GM06990 (cell line): ENCODE results near the gene HK3.

Experiments used
- DNase-seq: peaks from one replicate; pipeline ENCODE4 v3.0.0-alpha.2; 2011; ENCODE audit not compliant: insufficient read length; ENCODE audit errors: extremely low read depth
- H3K27me3 ChIP-seq: replicated peaks from 2 replicates; pipeline ENCODE4 v1.6.0; 2011; ENCODE audit warnings: low read length; ENCODE audit not compliant: control insufficient read depth, insufficient read depth
- H3K36me3 ChIP-seq: 2 replicates; pipeline ENCODE4 v1.5.1; 2011; ENCODE audit warnings: low read length; ENCODE audit not compliant: control insufficient read depth, insufficient read depth
- H3K4me3 ChIP-seq: replicated peaks from 2 replicates; pipeline ENCODE4 v1.5.1; 2011; ENCODE audit warnings: low read depth, mild to moderate bottlenecking, control low read depth, low read length
- CTCF ChIP-seq: IDR thresholded peaks from 2 replicates; pipeline ENCODE4 v1.5.1; 2011; ENCODE audit warnings: low read length, control low read depth, mild to moderate bottlenecking, inconsistent platforms; ENCODE audit not compliant: insufficient read depth, poor library complexity, severe bottlenecking

Gene HK3

GRCh38 chr5:176846335-176847140, 52.6 kb downstream of the HK3 start:
- no peak overlapping the region for H3K4me3 ChIP-seq
- DNase-seq = no peak
- no peak for TF ChIP-seq CTCF
- H3K27me3 ChIP-seq = peaks cover 2% of the 10 kb centered on the region; the same call in 1 of the 2 replicates
- H3K36me3 ChIP-seq = no peaks in the 10 kb centered on the region

DNA sequence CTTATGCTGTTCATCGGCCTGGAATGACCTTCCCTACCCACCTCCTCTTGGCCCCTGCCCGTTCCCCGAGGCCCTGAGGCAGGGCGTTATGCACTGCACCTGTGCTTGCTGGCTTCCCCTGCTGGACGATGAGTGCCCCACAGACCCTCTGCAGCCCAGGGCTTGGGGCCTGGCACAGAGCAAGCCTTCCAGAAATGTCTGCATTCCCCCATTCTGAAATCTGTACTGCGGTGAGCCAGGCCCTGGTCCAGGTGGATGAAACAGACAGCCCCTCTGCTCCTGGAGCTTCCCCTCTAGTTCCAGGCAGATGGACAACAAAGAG, 53.8 kb downstream of the HK3 start:
- no peak for TF ChIP-seq CTCF
- H3K36me3 ChIP-seq = no peaks in the 10 kb centered on the region
- H3K4me3 ChIP-seq = no peak overlapping the region
- DNase-seq = no peak
- H3K27me3 ChIP-seq = peaks cover 4% of the 10 kb centered on the region

- Histone ChIP-seq H3K27me3 (peaks cover 4% of the 10 kb centered on the region), H3K36me3 (no peaks in the 10 kb centered on the region), H3K4me3 (no peak overlapping the region)
- no peak for DNase-seq
- TF ChIP-seq CTCF = no peak
These were observed 54.3 kb downstream of the HK3 start for GRCh38 chr5:176844706-176845391.

GRCh38 chr5:176844281-176844680, 54.9 kb downstream of the HK3 start:
- H3K27me3 ChIP-seq = peaks cover 4% of the 10 kb centered on the region
- no peak for DNase-seq
- no peak for TF ChIP-seq CTCF
- H3K36me3 ChIP-seq = no peaks in the 10 kb centered on the region
- no peak overlapping the region for H3K4me3 ChIP-seq

DNA sequence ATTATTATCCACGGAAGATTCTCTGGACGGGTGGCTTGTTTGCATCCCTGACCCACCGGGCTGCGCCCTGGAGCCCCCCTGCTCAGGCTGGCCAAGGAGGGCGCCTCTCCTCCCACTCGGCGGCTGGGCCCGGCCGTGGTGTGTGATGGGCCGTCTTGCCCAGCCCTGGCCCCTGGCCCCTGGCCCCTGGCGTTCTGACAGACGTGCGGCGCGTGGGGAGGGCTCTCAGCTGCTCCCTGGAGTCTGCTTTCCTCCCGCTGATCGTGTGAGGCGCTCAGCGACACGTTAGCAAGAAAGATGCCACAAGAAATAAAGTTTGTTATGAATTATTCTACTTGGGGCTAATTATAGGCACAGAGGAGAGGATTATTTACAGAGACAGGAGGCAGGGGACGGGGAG, 55.5 kb downstream of the HK3 start:
- no peak for DNase-seq
- no peak overlapping the region for H3K4me3 ChIP-seq
- H3K27me3 ChIP-seq = peaks cover 4% of the 10 kb centered on the region
- H3K36me3 ChIP-seq = no peaks in the 10 kb centered on the region
- no peak for TF ChIP-seq CTCF
